GM18498 (cell line): ENCODE data around the gene MPEG1.

Source experiments
- ATAC-seq: cut with Tn5 transposase; IDR thresholded peaks from one replicate; pipeline ENCODE4 v1.9.1; 2021; ENCODE audit warnings: mild to moderate bottlenecking, moderate library complexity; ENCODE audit not compliant: unreplicated experiment

The MPEG1 gene

GRCh38 chr11:59219836-59220235, 7.1 kb upstream of the MPEG1 start:
- no peak for ATAC-seq

- ATAC-seq: no peak
These were observed 6.2 kb upstream of the MPEG1 start for GRCh38 chr11:59218893-59219292.

GRCh38 chr11:59218319-59218718, 5.6 kb upstream of the MPEG1 start:
- ATAC-seq: no peak

- ATAC-seq: peak; percentile 89
These were observed 4.2 kb upstream of the MPEG1 start for GRCh38 chr11:59216641-59217564.

GRCh38 chr11:59214141-59214893, 1.6 kb upstream of the MPEG1 start:
- no peak for ATAC-seq

- ATAC-seq: no peak
These were observed 505 bp downstream of the MPEG1 start for GRCh38 chr11:59212222-59212621.

GRCh38 chr11:59208956-59209355, 3.8 kb downstream of the MPEG1 start:
- ATAC-seq: no peak

- ATAC-seq: peak; percentile 74
These were observed 4.7 kb downstream of the MPEG1 start for GRCh38 chr11:59207988-59208451.

GRCh38 chr11:59206635-59207034, 6.1 kb downstream of the MPEG1 start:
- no peak for ATAC-seq

GRCh38 chr11:59205648-59206047, 7.1 kb downstream of the MPEG1 start:
- no peak for ATAC-seq

GRCh38 chr11:59204746-59205145, 8.0 kb downstream of the MPEG1 start:
- no peak for ATAC-seq

- ATAC-seq: no peak
These were observed 11.4 kb downstream of the MPEG1 start for GRCh38 chr11:59201353-59201752.

- peak; percentile 41 for ATAC-seq
These were observed 12.3 kb downstream of the MPEG1 start for GRCh38 chr11:59200423-59200746.

GRCh38 chr11:59199546-59200422, 12.9 kb downstream of the MPEG1 start:
- peak; percentile 62 for ATAC-seq

GRCh38 chr11:59198726-59199125, 14.0 kb downstream of the MPEG1 start:
- no peak for ATAC-seq

- ATAC-seq: no peak
These were observed 14.7 kb downstream of the MPEG1 start for GRCh38 chr11:59197991-59198390.

- ATAC-seq: no peak
These were observed 15.9 kb downstream of the MPEG1 start for GRCh38 chr11:59196777-59197176.

GRCh38 chr11:59195586-59195985, 17.1 kb downstream of the MPEG1 start:
- no peak for ATAC-seq

- no peak for ATAC-seq
These were observed 19.1 kb downstream of the MPEG1 start for GRCh38 chr11:59193587-59194130.

- no peak for ATAC-seq
These were observed 20.2 kb downstream of the MPEG1 start for GRCh38 chr11:59192446-59193020.
